H9 (cell line): ENCODE measurements around the gene POC1B. TPM values are rescaled to one million over a fixed set of nuclear protein-coding genes. Genes with fewer than 3 reads are reported as not detected.

ENCODE experiments used
- DNase-seq: peaks from one replicate; pipeline ENCODE4 v3.0.0-alpha.2; 2017
- H2AFZ ChIP-seq: one replicate; pipeline ENCODE4 v1.6.1; 2013; ENCODE audit warnings: mild to moderate bottlenecking, low read length, control low read depth, moderate library complexity
- H2AK5ac ChIP-seq: 2 replicates; pipeline ENCODE4 v1.6.1; 2013; ENCODE audit warnings: low read length, control low read depth, mixed read lengths; ENCODE audit not compliant: insufficient read length
- H2BK120ac ChIP-seq: one replicate; pipeline ENCODE4 v1.6.1; 2013; ENCODE audit warnings: low read depth, mild to moderate bottlenecking, low read length, control low read depth, inconsistent platforms; ENCODE audit not compliant: poor library complexity, severe bottlenecking
- H2BK12ac ChIP-seq: 2 replicates; pipeline ENCODE4 v1.6.1; 2013; ENCODE audit warnings: low read length, control low read depth, mixed read lengths, low read depth; ENCODE audit not compliant: insufficient read length
- H2BK15ac ChIP-seq: 2 replicates; pipeline ENCODE4 v1.6.1; 2013; ENCODE audit warnings: low read depth, low read length, control low read depth
- H2BK20ac ChIP-seq: one replicate; pipeline ENCODE4 v1.6.1; 2013; ENCODE audit warnings: low read depth, mild to moderate bottlenecking, low read length, control low read depth, inconsistent platforms; ENCODE audit not compliant: poor library complexity, severe bottlenecking
- H2BK5ac ChIP-seq: 2 replicates; pipeline ENCODE4 v1.6.1; 2013; ENCODE audit warnings: low read length, control low read depth, mixed read lengths; ENCODE audit not compliant: insufficient read length
- H3K14ac ChIP-seq: 2 replicates; pipeline ENCODE4 v1.6.1; 2013; ENCODE audit warnings: low read length, control low read depth; ENCODE audit not compliant: insufficient read depth
- H3K18ac ChIP-seq: 2 replicates; pipeline ENCODE4 v1.6.1; 2013; ENCODE audit warnings: low read depth, mild to moderate bottlenecking, mixed read lengths, low read length, control low read depth; ENCODE audit not compliant: insufficient read length
- H3K23ac ChIP-seq: 2 replicates; pipeline ENCODE4 v1.6.1; 2013; ENCODE audit warnings: low read length, control low read depth, mixed read lengths, low read depth; ENCODE audit not compliant: insufficient read length
- H3K23me2 ChIP-seq: 2 replicates; pipeline ENCODE4 v1.6.1; 2013; ENCODE audit warnings: low read depth, mild to moderate bottlenecking, mixed read lengths, low read length, control low read depth; ENCODE audit not compliant: insufficient read length, poor library complexity, severe bottlenecking
- H3K27ac ChIP-seq: 2 replicates; pipeline ENCODE4 v1.5.1; 2013; ENCODE audit warnings: low read length, control low read depth, mixed read lengths, low read depth; ENCODE audit not compliant: insufficient read length
- H3K27me3 ChIP-seq: 2 replicates; pipeline ENCODE4 v1.6.1; 2013; ENCODE audit warnings: low read length, control low read depth, inconsistent platforms; ENCODE audit not compliant: insufficient read depth
- H3K4ac ChIP-seq: 2 replicates; pipeline ENCODE4 v1.6.1; 2013; ENCODE audit warnings: low read depth, mild to moderate bottlenecking, control low read depth, inconsistent platforms, low read length, moderate library complexity
- H3K4me1 ChIP-seq: 2 replicates; pipeline ENCODE4 v1.6.1; 2013; ENCODE audit warnings: low read length, control low read depth, inconsistent platforms; ENCODE audit not compliant: insufficient read depth
- H3K4me2 ChIP-seq: 2 replicates; pipeline ENCODE4 v1.6.1; 2013; ENCODE audit warnings: low read length, control low read depth, mixed read lengths; ENCODE audit not compliant: insufficient read length, insufficient read depth
- H3K56ac ChIP-seq: 2 replicates; pipeline ENCODE4 v1.6.1; 2013; ENCODE audit warnings: low read depth, mild to moderate bottlenecking, mixed read lengths, low read length, control low read depth; ENCODE audit not compliant: insufficient read length
- H3K79me1 ChIP-seq: 2 replicates; pipeline ENCODE4 v1.6.1; 2013; ENCODE audit warnings: low read depth, mild to moderate bottlenecking, moderate library complexity, low read length, control low read depth, inconsistent platforms; ENCODE audit not compliant: insufficient read depth, poor library complexity, severe bottlenecking
- H3K79me2 ChIP-seq: 2 replicates; pipeline ENCODE4 v1.6.1; 2013; ENCODE audit warnings: low read length, control low read depth, inconsistent platforms; ENCODE audit not compliant: insufficient read depth
- H3K9ac ChIP-seq: 2 replicates; pipeline ENCODE4 v1.6.1; 2013; ENCODE audit warnings: low read length, control low read depth, mixed read lengths; ENCODE audit not compliant: insufficient read length; ENCODE audit errors: extremely low read depth
- H3K9me3 ChIP-seq: one replicate; pipeline ENCODE4 v1.6.1; 2013; ENCODE audit warnings: low read depth, low read length, inconsistent platforms; ENCODE audit not compliant: control insufficient read depth
- H3T11ph ChIP-seq: one replicate; pipeline ENCODE4 v1.6.1; 2013; ENCODE audit warnings: mild to moderate bottlenecking, low read length, control low read depth, inconsistent platforms
- H4K20me1 ChIP-seq: one replicate; pipeline ENCODE4 v1.6.1; 2013; ENCODE audit not compliant: control insufficient read depth, insufficient read length, insufficient read depth
- H4K5ac ChIP-seq: 2 replicates; pipeline ENCODE4 v1.6.1; 2013; ENCODE audit warnings: low read depth, mild to moderate bottlenecking, mixed read lengths, low read length, control low read depth; ENCODE audit not compliant: insufficient read length
- H4K8ac ChIP-seq: replicated peaks from 2 replicates; pipeline ENCODE4 v1.6.1; 2013; ENCODE audit warnings: low read length, control low read depth, mixed read lengths, low read depth; ENCODE audit not compliant: insufficient read length
- H4K91ac ChIP-seq: 2 replicates; pipeline ENCODE4 v1.6.1; 2013; ENCODE audit warnings: low read depth, mild to moderate bottlenecking, moderate library complexity, mixed read lengths, low read length, control low read depth; ENCODE audit not compliant: insufficient read length
- H3K27ac Mint-ChIP-seq, 3 experiments: 2 replicates in 2 of 3; 3 replicates in 1 of 3; pipeline ENCODE4 v1.8.0; 2020 to 2021; ENCODE audit warnings: mixed read lengths in 3 of 3, mild to moderate bottlenecking in 1 of 3, moderate library complexity in 1 of 3
- H3K27me3 Mint-ChIP-seq: 2 replicates; pipeline ENCODE4 v1.8.0; 2021; ENCODE audit warnings: low read depth, mild to moderate bottlenecking, moderate library complexity, mixed read lengths
- H3K36me3 Mint-ChIP-seq, 3 experiments: 2 replicates in 2 of 3; 3 replicates in 1 of 3; pipeline ENCODE4 v1.8.0; 2020 to 2021; ENCODE audit warnings: low read depth in 3 of 3, mixed read lengths in 3 of 3; ENCODE audit not compliant: insufficient read depth in 1 of 3
- H3K4me1 Mint-ChIP-seq, 2 experiments: 2 replicates each; pipeline ENCODE4 v1.8.0; 2020; ENCODE audit warnings: mixed read lengths in 2 of 2
- H3K4me3 Mint-ChIP-seq, 2 experiments: 2 replicates in 1 of 2; 3 replicates in 1 of 2; pipeline ENCODE4 v1.8.0; 2020 to 2021; ENCODE audit warnings: mild to moderate bottlenecking in 2 of 2, mixed read lengths in 2 of 2, moderate library complexity in 1 of 2
- H3K9me3 Mint-ChIP-seq, 2 experiments: 2 replicates in 1 of 2; 3 replicates in 1 of 2; pipeline ENCODE4 v1.8.0; 2020; ENCODE audit warnings: mild to moderate bottlenecking in 2 of 2, mixed read lengths in 2 of 2, moderate library complexity in 1 of 2
- CTCF ChIP-seq: fragments of 200-600 bp; sonication (generic); conservative IDR thresholded peaks from 3 replicates; pipeline ENCODE4 v1.8.0; 2021; ENCODE audit warnings: antibody characterized with exemption, mild to moderate bottlenecking
- WGBS: extraction: QIAGEN DNeasy Blood & Tissue Kit; methylation state at CpG from one replicate; pipeline ENCODE4 v1.1.7; 2013; ENCODE audit warnings: missing lambda C conversion rate, low lambda C conversion rate, mixed read lengths; ENCODE audit not compliant: insufficient read length; ENCODE audit errors: extremely low coverage; 5-methylcytosine and 5-hydroxymethylcytosine counted together
- total RNA-seq: library from RNA; stranded (reverse); gene quantifications from 2 replicates; pipeline ENCODE4 v1.2.1, GENCODE V29; 2021

The POC1B gene
- total RNA-seq, 1 experiment from 2014 or later: 12.5 TPM

DNA sequence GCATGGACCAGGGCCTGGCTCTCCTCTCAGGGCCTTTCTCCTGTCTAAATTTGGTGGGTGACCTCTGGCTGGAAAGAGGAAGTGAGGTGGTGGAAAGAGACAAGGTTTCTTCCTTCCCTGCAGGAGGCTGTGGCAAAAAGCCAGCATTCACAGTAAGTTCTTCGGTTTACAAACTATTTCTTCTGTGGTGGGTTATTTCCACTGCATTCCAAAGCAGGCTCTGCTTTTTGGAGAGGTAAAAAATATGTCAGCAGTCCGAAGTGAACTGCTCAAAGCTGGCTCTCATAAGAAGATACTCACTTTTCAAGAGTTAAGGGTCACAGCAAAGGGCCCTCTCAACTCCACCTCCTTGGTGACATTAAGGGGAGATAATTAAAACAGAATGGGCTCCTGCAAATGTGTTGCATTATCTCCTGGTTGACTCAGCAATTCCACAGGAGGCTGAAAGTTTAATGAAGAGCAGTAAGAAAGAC lies 48.9 kb upstream of the POC1B start:
- no peaks in the 10 kb centered on the region for H3K36me3 Mint-ChIP-seq
- Histone ChIP-seq H3T11ph (no peak overlapping the region), H4K20me1 (no peaks in the 10 kb centered on the region), H3K4me2 (no peak overlapping the region), H3K4ac (no peak overlapping the region), H3K9ac (no peak overlapping the region), H3K18ac (no peak overlapping the region), H2BK15ac (no peak overlapping the region), H2AFZ (no peak overlapping the region), H4K5ac (no peak overlapping the region), H3K9me3 (no peaks in the 10 kb centered on the region), H3K79me1 (no peaks in the 10 kb centered on the region), H3K23me2 (no peaks in the 10 kb centered on the region), H3K79me2 (no peaks in the 10 kb centered on the region), H3K56ac (no peak overlapping the region), H3K23ac (no peak overlapping the region), H3K27me3 (no peaks in the 10 kb centered on the region), H3K4me1 (no peaks in the 10 kb centered on the region), H2AK5ac (no peak overlapping the region), H3K14ac (no peak overlapping the region), H4K91ac (no peak overlapping the region), H2BK12ac (no peak overlapping the region), H2BK20ac (no peak overlapping the region), H2BK5ac (no peak overlapping the region), H3K27ac (no peak overlapping the region), H2BK120ac (no peak overlapping the region), H4K8ac (no peak overlapping the region)
- no peak for TF ChIP-seq CTCF
- no CpG with 5 or more reads among the region's 2 CpGs for WGBS
- H3K27ac Mint-ChIP-seq: peak overlapping the region in 1 of 3 experiments; percentile 72; a peak in 2 of 7 replicates
- no peaks in the 10 kb centered on the region for H3K27me3 Mint-ChIP-seq
- H3K9me3 Mint-ChIP-seq: no peaks in the 10 kb centered on the region
- peaks cover 6 to 8% of the 10 kb centered on the region in 2 experiments; a peak in 3 of 4 replicates for H3K4me1 Mint-ChIP-seq
- no peak for DNase-seq
- H3K4me3 Mint-ChIP-seq: no peak overlapping the region
